Vagina (tissue), 2 donors: Measurements from ENCODE around the gene PTPRF. TPM values are rescaled to one million over a fixed set of nuclear protein-coding genes. Genes with fewer than 3 reads are reported as not detected.
A peak's percentile ranks its signal among the peaks of the same experiment; 100 is the strongest.

Source experiments
- DNase-seq, 2 donors: peaks; one replicate each; pipeline ENCODE4 v3.0.0-alpha.2; 2017; ENCODE audit errors: extremely low spot score in 2 of 2
- H3K27ac ChIP-seq: fragments of 200-600 bp; sonication (generic); one replicate; pipeline ENCODE4 v1.5.1; 2019
- H3K27me3 ChIP-seq: fragments of 200-600 bp; sonication (generic); one replicate; pipeline ENCODE4 v1.5.1; 2019
- H3K36me3 ChIP-seq, 2 donors: fragments of 200-600 bp; sonication (generic); one replicate each; pipeline ENCODE4 v1.5.1; 2017 to 2019
- H3K4me1 ChIP-seq: fragments of 200-600 bp; sonication (generic); one replicate; pipeline ENCODE4 v1.5.1; 2019
- H3K4me3 ChIP-seq, 2 donors: fragments of 200-600 bp; sonication (generic); 1 replicate in 1 of 2; 2 replicates in 1 of 2; pipeline ENCODE4 v1.5.1; 2016 to 2019
- H3K9me3 ChIP-seq: fragments of 200-600 bp; sonication (generic); one replicate; pipeline ENCODE4 v1.5.1; 2019
- CTCF ChIP-seq, 3 experiments: fragments of 450-650 bp in 2 of 3; fragments of 200-600 bp in 1 of 3; sonication (generic) in 1 of 3; IDR thresholded peaks; one replicate each; pipeline ENCODE4 v1.5.1; 2017 to 2019; ENCODE audit warnings: antibody characterized with exemption in 3 of 3, mild to moderate bottlenecking in 2 of 3, moderate library complexity in 2 of 3
- POLR2A ChIP-seq, 2 donors: fragments of 450-650 bp; IDR thresholded peaks; one replicate each; pipeline ENCODE4 v1.6.1; 2017; ENCODE audit warnings: antibody characterized with exemption in 2 of 2, mild to moderate bottlenecking in 2 of 2, moderate library complexity in 2 of 2
- POLR2AphosphoS5 ChIP-seq, 2 donors: sonication (generic); formaldehyde crosslinking; IDR thresholded peaks; one replicate each; pipeline ENCODE4 v1.9.0; 2017; ENCODE audit warnings: antibody characterized with exemption in 2 of 2, mild to moderate bottlenecking in 2 of 2, low read depth in 1 of 2; ENCODE audit not compliant: insufficient read depth in 1 of 2
- intact Hi-C: fragments of 100-400 bp; cut with DNase I; formaldehyde crosslinking; loops from one replicate; pipeline ENCODE4 v1.15.1; 2023
- total RNA-seq: library from RNA; depleted of rRNA; stranded (reverse); fragments of >200 nt; gene quantifications from one replicate; pipeline ENCODE4 v1.2.3, GENCODE V29; 2016

The PTPRF gene
- total RNA-seq, 1 donor from 2014 or later, result 139 TPM

DNA sequence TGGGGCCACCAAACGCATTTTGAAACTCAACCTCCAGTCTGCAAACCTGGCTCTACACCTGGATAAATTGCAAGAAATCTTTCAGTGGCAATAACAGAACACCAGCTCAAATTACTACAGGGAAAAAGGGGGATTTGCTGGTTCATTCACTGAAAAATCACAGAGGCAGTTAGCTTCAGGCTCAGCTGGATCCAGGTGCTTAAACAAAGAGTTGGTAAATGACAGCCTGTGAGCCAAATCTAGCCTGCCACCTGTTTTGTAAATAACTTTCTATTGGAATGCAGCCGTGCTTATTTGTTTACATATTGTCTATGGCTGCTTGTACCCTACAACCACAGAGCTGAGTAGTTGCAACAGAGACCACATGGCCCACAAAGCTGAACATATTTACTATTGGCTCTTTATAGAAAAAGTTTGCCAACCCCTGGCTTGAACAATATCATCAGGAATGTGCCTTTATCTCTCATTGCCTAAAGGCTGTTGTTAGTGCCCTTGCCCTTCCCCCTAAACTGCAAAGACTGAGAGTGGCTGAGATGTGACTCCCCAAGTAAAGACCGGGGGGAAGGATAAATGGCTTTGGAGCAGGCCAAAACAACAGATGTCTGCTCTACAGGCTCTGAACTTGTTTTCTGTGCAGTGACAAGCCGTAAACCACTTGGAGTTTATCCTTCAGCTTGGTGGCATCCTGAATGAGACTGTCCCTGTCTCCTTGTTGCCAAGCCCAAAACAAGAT lies 21.5 kb upstream of the PTPRF start:
- Histone ChIP-seq H3K9me3 (no peaks in the 10 kb centered on the region), H3K27ac (no peak overlapping the region), H3K27me3 (no peaks in the 10 kb centered on the region), H3K4me3 (no peak overlapping the region), H3K4me1 (no peaks in the 10 kb centered on the region), H3K36me3 (no peaks in the 10 kb centered on the region)
- DNase-seq, result peak in 1 of 2 donors; percentile 3
- TF ChIP-seq POLR2A (IDR thresholded peaks at IDR 0.05) (no peak), POLR2AphosphoS5 (IDR thresholded peaks at IDR 0.05; ENCODE audit: insufficient read depth in 1 of 2, low read depth in 1 of 2) (no peak), CTCF (IDR thresholded peaks at IDR 0.05) (no peak)
- intact Hi-C loops, result no loop called here

DNA sequence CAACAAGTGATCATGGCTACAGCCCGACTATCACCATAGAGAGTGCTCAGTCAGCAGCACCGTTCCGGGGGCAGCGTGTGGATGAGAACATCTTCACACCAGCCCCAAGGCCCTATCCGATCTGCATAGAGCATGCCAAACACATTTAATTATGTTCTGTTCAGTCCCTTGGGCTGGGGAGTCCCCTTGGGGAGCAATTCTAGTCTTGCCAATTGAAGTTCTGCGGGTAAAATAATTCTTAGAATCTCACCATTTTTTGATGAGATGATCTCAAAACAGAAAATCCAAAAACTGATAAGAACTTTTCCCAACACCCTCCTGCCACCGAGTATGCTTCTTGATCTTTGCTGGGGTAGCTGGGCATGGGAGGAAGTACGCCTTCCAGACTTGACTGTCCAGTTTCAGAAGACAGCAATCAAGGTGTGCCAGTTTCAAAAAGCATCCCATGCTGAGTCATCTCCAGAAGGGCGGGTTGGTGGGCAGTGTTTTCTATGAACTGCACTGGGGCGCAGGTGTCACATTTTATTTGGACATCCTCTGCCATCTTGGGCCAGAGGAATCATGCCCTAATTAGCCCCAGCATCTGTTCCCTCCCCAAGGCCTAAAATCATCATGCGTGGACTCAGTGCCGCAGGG lies 20.8 kb upstream of the PTPRF start:
- Histone ChIP-seq H3K27me3 (no peaks in the 10 kb centered on the region), H3K4me1 (no peaks in the 10 kb centered on the region), H3K27ac (no peak overlapping the region), H3K36me3 (no peaks in the 10 kb centered on the region), H3K9me3 (no peaks in the 10 kb centered on the region), H3K4me3 (no peak overlapping the region)
- peak in 1 of 2 donors; percentile 76 for DNase-seq
- TF ChIP-seq POLR2A (IDR thresholded peaks at IDR 0.05), result no peak
- TF ChIP-seq CTCF (IDR thresholded peaks at IDR 0.05), result no peak
- no peak for TF ChIP-seq POLR2AphosphoS5 (IDR thresholded peaks at IDR 0.05; ENCODE audit: insufficient read depth in 1 of 2, low read depth in 1 of 2)
- intact Hi-C loops, result no loop called here

DNA sequence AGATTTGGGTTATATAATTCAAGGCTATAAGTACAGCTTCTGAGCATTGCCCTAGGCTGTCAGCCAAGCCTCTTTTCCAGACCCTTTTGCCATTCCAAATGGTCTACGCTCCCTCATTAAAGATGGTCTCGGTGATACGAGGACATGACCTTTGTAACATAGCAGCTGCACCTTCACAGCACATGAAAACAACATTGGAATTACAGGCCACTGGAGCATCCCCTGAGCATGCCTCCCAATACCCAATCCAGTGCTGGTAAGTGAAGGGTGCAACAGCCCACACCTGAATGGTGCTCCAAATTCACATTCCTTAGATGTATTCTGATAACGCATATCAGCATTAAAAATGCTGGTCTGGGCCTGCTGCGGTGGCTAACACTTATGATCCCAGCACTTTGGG lies 20.1 kb upstream of the PTPRF start:
- intact Hi-C loops, result no loop called here
- no peaks in the 10 kb centered on the region for H3K4me1 ChIP-seq
- no peak overlapping the region for H3K27ac ChIP-seq
- H3K27me3 ChIP-seq, result no peaks in the 10 kb centered on the region
- no peaks in the 10 kb centered on the region for H3K36me3 ChIP-seq
- TF ChIP-seq CTCF (IDR thresholded peaks at IDR 0.05), result no peak
- no peak for TF ChIP-seq POLR2AphosphoS5 (IDR thresholded peaks at IDR 0.05; ENCODE audit: insufficient read depth in 1 of 2, low read depth in 1 of 2)
- no peak for TF ChIP-seq POLR2A (IDR thresholded peaks at IDR 0.05)
- DNase-seq, result peak in 1 of 2 donors; percentile 29
- no peaks in the 10 kb centered on the region for H3K9me3 ChIP-seq
- no peak overlapping the region for H3K4me3 ChIP-seq

GRCh38 chr1:43511394-43511793 lies 19.3 kb upstream of the PTPRF start:
- Histone ChIP-seq H3K4me3 (no peak overlapping the region), H3K9me3 (no peaks in the 10 kb centered on the region), H3K27me3 (no peaks in the 10 kb centered on the region), H3K27ac (no peak overlapping the region), H3K36me3 (no peaks in the 10 kb centered on the region), H3K4me1 (no peaks in the 10 kb centered on the region)
- DNase-seq, result peak in 1 of 2 donors; percentile 5
- intact Hi-C loops, result no loop called here
- TF ChIP-seq POLR2A (IDR thresholded peaks at IDR 0.05) (no peak), CTCF (IDR thresholded peaks at IDR 0.05) (no peak), POLR2AphosphoS5 (IDR thresholded peaks at IDR 0.05; ENCODE audit: insufficient read depth in 1 of 2, low read depth in 1 of 2) (no peak)

- no peak for DNase-seq
- intact Hi-C loops, result no loop called here
- H3K4me1 ChIP-seq, result no peaks in the 10 kb centered on the region
- no peak for TF ChIP-seq CTCF (IDR thresholded peaks at IDR 0.05)
- no peak for TF ChIP-seq POLR2AphosphoS5 (IDR thresholded peaks at IDR 0.05; ENCODE audit: insufficient read depth in 1 of 2, low read depth in 1 of 2)
- TF ChIP-seq POLR2A (IDR thresholded peaks at IDR 0.05), result no peak
- H3K27me3 ChIP-seq, result no peaks in the 10 kb centered on the region
- no peak overlapping the region for H3K4me3 ChIP-seq
- H3K27ac ChIP-seq, result no peak overlapping the region
- H3K36me3 ChIP-seq, result no peaks in the 10 kb centered on the region
- no peaks in the 10 kb centered on the region for H3K9me3 ChIP-seq
Observed at GRCh38 chr1:43512133-43512532, 18.6 kb upstream of the PTPRF start.
